H1 (cell line): ENCODE measurements around the gene PTPRD. TPM values are rescaled to one million over a fixed set of nuclear protein-coding genes. Genes with fewer than 3 reads are reported as not detected.

Experiments
- CTCF ChIA-PET: fragments of 300-600 bp; sonication (Branson Sonifier 250); formaldehyde crosslinking; loops from one replicate; lab custom pipeline; 2021; ENCODE audit not compliant: partially characterized antibody; lab: Charles Lee
- POLR2A ChIA-PET: fragments of 300-600 bp; sonication (Branson Sonifier 250); formaldehyde crosslinking; loops from one replicate; lab custom pipeline; 2021; ENCODE audit warnings: inconsistent platforms; ENCODE audit not compliant: partially characterized antibody; lab: Charles Lee
- DNase-seq, 2 experiments: peaks; one replicate each; pipeline versions ENCODE4 v3.0.0 to v3.0.0-alpha.2; 2010 to 2022; ENCODE audit warnings: low spot score in 2 of 2, low read depth in 1 of 2, mixed read lengths in 1 of 2
- FAIRE-seq: peaks from 2 replicates; lab custom pipeline; 2011; peaks lifted over from hg19 to GRCh38; lab: Jason Lieb, UNC
- H2AFZ ChIP-seq: 2 replicates; pipeline ENCODE4 v1.8.1; 2012; ENCODE audit warnings: low read length, inconsistent platforms
- H2AK5ac ChIP-seq: 2 replicates; pipeline ENCODE4 v1.6.1; 2013; ENCODE audit warnings: low read depth, low read length
- H2BK120ac ChIP-seq: replicated peaks from 2 replicates; pipeline ENCODE3; 2013; ENCODE audit warnings: low read depth, low read length, inconsistent platforms
- H2BK12ac ChIP-seq: 2 replicates; pipeline ENCODE4 v1.6.1; 2013; ENCODE audit warnings: low read depth, low read length
- H2BK15ac ChIP-seq: 2 replicates; pipeline ENCODE4 v1.6.1; 2013; ENCODE audit warnings: low read length
- H2BK20ac ChIP-seq: 2 replicates; pipeline ENCODE4 v1.6.1; 2013; ENCODE audit warnings: low read length
- H2BK5ac ChIP-seq: 2 replicates; pipeline ENCODE4 v1.6.1; 2013; ENCODE audit warnings: low read depth, low read length
- H3K14ac ChIP-seq: 2 replicates; pipeline ENCODE4 v1.6.1; 2013; ENCODE audit warnings: inconsistent platforms; ENCODE audit not compliant: insufficient read length
- H3K18ac ChIP-seq: 2 replicates; pipeline ENCODE4 v1.6.1; 2013; ENCODE audit warnings: low read length; ENCODE audit errors: extremely low read depth
- H3K23ac ChIP-seq: 2 replicates; pipeline ENCODE4 v1.6.1; 2013; ENCODE audit warnings: inconsistent platforms; ENCODE audit not compliant: insufficient read length
- H3K23me2 ChIP-seq: 2 replicates; pipeline ENCODE4 v1.6.1; 2013; ENCODE audit warnings: low read depth, low read length
- H3K27ac ChIP-seq: 2 replicates; pipeline ENCODE4 v1.6.1; 2011; ENCODE audit warnings: low read depth, low read length, inconsistent platforms
- H3K27me3 ChIP-seq, 4 experiments: replicated peaks in 1 of 4; 1 replicate in 1 of 4; 2 replicates in 3 of 4; pipeline versions ENCODE4 v1.6.1 to v1.8.1; 2011 to 2013; ENCODE audit warnings: low read length in 3 of 4, mild to moderate bottlenecking in 3 of 4, inconsistent platforms in 2 of 4, mixed read lengths in 2 of 4, moderate library complexity in 1 of 4; ENCODE audit not compliant: control insufficient read depth in 3 of 4, insufficient read depth in 3 of 4; ENCODE audit errors: extremely low read depth in 1 of 4
- H3K36me3 ChIP-seq, 4 experiments: 2 replicates each; pipeline versions ENCODE4 v1.6.1 to v1.8.1; 2011 to 2013; ENCODE audit warnings: mild to moderate bottlenecking in 4 of 4, low read length in 3 of 4, moderate library complexity in 2 of 4, control low read depth in 1 of 4, inconsistent platforms in 1 of 4; ENCODE audit not compliant: insufficient read depth in 4 of 4, control insufficient read depth in 2 of 4
- H3K4ac ChIP-seq: replicated peaks from 2 replicates; pipeline ENCODE3; 2013; ENCODE audit warnings: low read length, low read depth, mixed read lengths, inconsistent platforms; ENCODE audit not compliant: insufficient read length
- H3K4me1 ChIP-seq, 4 experiments: replicated peaks in 1 of 4; 1 replicate in 1 of 4; 2 replicates in 3 of 4; pipeline versions ENCODE4 v1.6.1 to v1.8.1; 2011 to 2013; ENCODE audit warnings: low read length in 3 of 4, inconsistent platforms in 2 of 4, mixed read lengths in 1 of 4; ENCODE audit not compliant: insufficient read depth in 4 of 4, control insufficient read depth in 3 of 4
- H3K4me2 ChIP-seq, 2 experiments: 2 replicates each; pipeline versions ENCODE4 v1.6.1 to v1.8.1; 2011 to 2013; ENCODE audit warnings: low read depth in 2 of 2, low read length in 2 of 2, control low read depth in 1 of 2, inconsistent platforms in 1 of 2, mild to moderate bottlenecking in 1 of 2; ENCODE audit not compliant: insufficient read depth in 1 of 2
- H3K4me3 ChIP-seq, 4 experiments: fragments of 200-600, 300-600 bp in 1 of 4; sonication (generic), shearing (Covaris generic), sonication (Bioruptor Twin) in 1 of 4; 2 replicates each; pipeline versions ENCODE4 v1.5.1 to v1.8.1; 2011 to 2016; ENCODE audit warnings: low read length in 4 of 4, low read depth in 3 of 4, control low read depth in 2 of 4, inconsistent platforms in 2 of 4, mild to moderate bottlenecking in 2 of 4, mixed read lengths in 1 of 4, moderate library complexity in 1 of 4; ENCODE audit not compliant: insufficient read depth in 2 of 4; ENCODE audit errors: extremely low read depth in 1 of 4
- H3K56ac ChIP-seq: replicated peaks from 2 replicates; pipeline ENCODE3; 2013; ENCODE audit warnings: low read depth, mild to moderate bottlenecking, mixed read lengths, low read length, inconsistent platforms; ENCODE audit not compliant: insufficient read length
- H3K79me1 ChIP-seq: 2 replicates; pipeline ENCODE4 v1.6.1; 2013; ENCODE audit warnings: low read depth, low read length, control low read depth
- H3K79me2 ChIP-seq, 2 experiments: 2 replicates each; pipeline versions ENCODE4 v1.6.1 to v1.8.1; 2012 to 2013; ENCODE audit warnings: low read length in 2 of 2, mild to moderate bottlenecking in 2 of 2, inconsistent platforms in 1 of 2; ENCODE audit not compliant: insufficient read depth in 2 of 2, control insufficient read depth in 1 of 2
- H3K9ac ChIP-seq, 4 experiments: replicated peaks in 1 of 4; 1 replicate in 1 of 4; 2 replicates in 3 of 4; pipeline versions ENCODE4 v1.6.1 to v1.8.1; 2011 to 2013; ENCODE audit warnings: low read depth in 3 of 4, low read length in 3 of 4, control low read depth in 2 of 4, mild to moderate bottlenecking in 2 of 4, moderate library complexity in 2 of 4, inconsistent platforms in 1 of 4; ENCODE audit errors: extremely low read depth in 1 of 4
- H3K9me3 ChIP-seq, 2 experiments: 2 replicates each; pipeline versions ENCODE4 v1.6.1 to v1.8.1; 2012 to 2013; ENCODE audit warnings: mild to moderate bottlenecking in 2 of 2, moderate library complexity in 2 of 2, control low read depth in 1 of 2, inconsistent platforms in 1 of 2, low read depth in 1 of 2, low read length in 1 of 2, mixed read lengths in 1 of 2; ENCODE audit not compliant: insufficient read depth in 2 of 2
- H4K20me1 ChIP-seq, 2 experiments: replicated peaks in 1 of 2; 2 replicates each; pipeline versions ENCODE3 to v1.8.1; 2011 to 2013; ENCODE audit warnings: inconsistent platforms in 2 of 2, low read length in 2 of 2, mild to moderate bottlenecking in 1 of 2; ENCODE audit not compliant: insufficient read depth in 2 of 2, control insufficient read depth in 1 of 2
- H4K5ac ChIP-seq: 2 replicates; pipeline ENCODE4 v1.6.1; 2013; ENCODE audit warnings: low read length, low read depth, mixed read lengths, inconsistent platforms; ENCODE audit not compliant: insufficient read length
- H4K8ac ChIP-seq: 2 replicates; pipeline ENCODE4 v1.8.0; 2013; ENCODE audit warnings: mild to moderate bottlenecking, moderate library complexity, low read length, inconsistent platforms; ENCODE audit not compliant: insufficient read depth; ENCODE audit errors: extremely low read depth
- H4K91ac ChIP-seq: replicated peaks from 2 replicates; pipeline ENCODE3; 2013; ENCODE audit warnings: low read length, mixed read lengths, inconsistent platforms; ENCODE audit not compliant: insufficient read length
- ATF2 ChIP-seq: IDR thresholded peaks from 2 replicates; pipeline ENCODE4 v1.6.1; 2012; ENCODE audit warnings: low read length, inconsistent platforms
- CHD2 ChIP-seq: IDR thresholded peaks from 2 replicates; pipeline ENCODE4 v1.6.1; 2012; ENCODE audit warnings: low read length, improper control_type of control experiment
- CTCF ChIP-seq, 3 experiments: IDR thresholded peaks; 1 replicate in 2 of 3; 2 replicates in 1 of 3; pipeline versions ENCODE4 v1.5.1 to v1.6.1; 2011; ENCODE audit warnings: low read length in 3 of 3, mild to moderate bottlenecking in 3 of 3, inconsistent platforms in 2 of 3, low read depth in 1 of 3, moderate library complexity in 1 of 3; ENCODE audit not compliant: insufficient read depth in 1 of 3; ENCODE audit errors: control extremely low read depth in 1 of 3
- JUND ChIP-seq: IDR thresholded peaks from 2 replicates; pipeline ENCODE4 v1.6.1; 2011; ENCODE audit warnings: mild to moderate bottlenecking, improper control_type of control experiment, low read length
- MAFK ChIP-seq: IDR thresholded peaks from 2 replicates; pipeline ENCODE4 v1.6.1; 2012; ENCODE audit warnings: low read depth, mild to moderate bottlenecking, improper control_type of control experiment, low read length
- MAX ChIP-seq: IDR thresholded peaks from 2 replicates; pipeline ENCODE4 v1.6.1; 2012; ENCODE audit warnings: inconsistent platforms
- RFX5 ChIP-seq: IDR thresholded peaks from 2 replicates; pipeline ENCODE4 v1.6.1; 2011; ENCODE audit warnings: low read depth, low read length, improper control_type of control experiment, borderline replicate concordance
- SP4 ChIP-seq: IDR thresholded peaks from 2 replicates; pipeline ENCODE4 v1.6.1; 2012; ENCODE audit warnings: low read length, inconsistent platforms
- SUZ12 ChIP-seq: fragments of 200-600 bp; sonication (generic); IDR thresholded peaks from 2 replicates; pipeline ENCODE4 v1.6.1; 2012; ENCODE audit warnings: mild to moderate bottlenecking, inconsistent platforms, low read length, moderate library complexity, mixed read lengths
- TBP ChIP-seq: IDR thresholded peaks from 2 replicates; pipeline ENCODE4 v1.6.1; 2011; ENCODE audit warnings: low read depth, low read length, improper control_type of control experiment
- WGBS, 2 experiments: shearing (Covaris generic) in 1 of 2; methylation state at CpG; one replicate each; pipeline versions ENCODE4 v1.1.6 to v1.1.7; 2013 to 2015; ENCODE audit warnings: low lambda C conversion rate in 2 of 2, mixed read lengths in 2 of 2, inconsistent platforms in 1 of 2, low coverage in 1 of 2, missing lambda C conversion rate in 1 of 2; ENCODE audit not compliant: insufficient replicate concordance in 2 of 2, insufficient coverage in 1 of 2, insufficient read length in 1 of 2; ENCODE audit errors: extremely low coverage in 1 of 2, missing lambda C conversion rate in 1 of 2; 5-methylcytosine and 5-hydroxymethylcytosine counted together
- polyA plus RNA-seq, 7 experiments: library from polyadenylated mRNA; depleted of rRNA in 3 of 7; stranded (reverse) in 5 of 7; unstranded in 2 of 7; fragments of >200 nt in 5 of 7; fragments of 200-250 nt in 2 of 7; gene quantifications; 1 replicate in 5 of 7; 2 replicates in 1 of 7; 4 replicates in 1 of 7; pipeline versions ENCODE4 v1.2.1 to v1.2.3, GENCODE V29; 2011 to 2013; ENCODE audit warnings: missing spikeins in 2 of 7, mixed read lengths in 2 of 7
- total RNA-seq: library from RNA; stranded (reverse); fragmentation: NEBNext Ultra II Directional; extraction: Animal tissue kit (Norgen Biotek cat#: 25700); gene quantifications from 2 replicates; pipeline ENCODE4 v1.2.1, GENCODE V29; 2021

Gene PTPRD
- total and polyA plus RNA-seq, 2 of the 8 experiments (the other 6 are each of a cell fraction or from before 2014, with no cell fraction given) = 17.2 to 77.0 TPM

GRCh38 chr9:10144355-10144754 is 468.4 kb downstream of the PTPRD start:
- no peak overlapping the region for H2BK15ac ChIP-seq
- H4K8ac ChIP-seq = no peak overlapping the region
- no peak overlapping the region for H4K5ac ChIP-seq
- no peak overlapping the region for H3K14ac ChIP-seq
- H3K23ac ChIP-seq = no peak overlapping the region
- no peak overlapping the region for H2AFZ ChIP-seq
- H4K91ac ChIP-seq = no peak overlapping the region
- H2BK120ac ChIP-seq = no peak overlapping the region
- no peaks in the 10 kb centered on the region for H3K79me2 ChIP-seq
- no peaks in the 10 kb centered on the region for H3K27me3 ChIP-seq
- FAIRE-seq (no peak), DNase-seq (no peak)
- CTCF ChIA-PET = no interaction called here
- H3K9ac ChIP-seq = no peak overlapping the region
- no peak overlapping the region for H3K27ac ChIP-seq
- no peak overlapping the region for H3K4me3 ChIP-seq
- H3K79me1 ChIP-seq = no peaks in the 10 kb centered on the region
- H3K4me2 ChIP-seq = no peak overlapping the region
- H3K18ac ChIP-seq = no peak overlapping the region
- no peaks in the 10 kb centered on the region for H3K9me3 ChIP-seq
- TF ChIP-seq MAX (no peak), SUZ12 (no peak), SP4 (no peak), ATF2 (no peak), TBP (no peak), CHD2 (no peak), JUND (no peak), CTCF (IDR thresholded peaks at IDR 0.05; ENCODE audit: control extremely low read depth in 1 of 3, insufficient read depth in 1 of 3, low read depth in 1 of 3, low read length in 3 of 3) (no peak), RFX5 (no peak), MAFK (no peak)
- no peaks in the 10 kb centered on the region for H4K20me1 ChIP-seq
- H3K4me1 ChIP-seq = no peaks in the 10 kb centered on the region
- H3K4ac ChIP-seq = no peak overlapping the region
- H3K36me3 ChIP-seq = no peaks in the 10 kb centered on the region
- H2AK5ac ChIP-seq = no peak overlapping the region
- H3K23me2 ChIP-seq = no peaks in the 10 kb centered on the region
- no peak overlapping the region for H2BK12ac ChIP-seq
- WGBS, 2 experiments = 92% methylated on average over 3 of the region's 3 CpGs; no CpG with 5 or more reads in 1 of the 2 experiments
- no peak overlapping the region for H2BK20ac ChIP-seq
- POLR2A ChIA-PET = no interaction called here
- no peak overlapping the region for H3K56ac ChIP-seq
- H2BK5ac ChIP-seq = no peak overlapping the region
